GDM1 (cell line): Measurements from ENCODE around the gene TNFRSF25.

Source experiments
- DNase-seq: peaks from one replicate; lab custom pipeline; 2025; lab: John Stamatoyannopoulos, UW

TNFRSF25 gene

DNA sequence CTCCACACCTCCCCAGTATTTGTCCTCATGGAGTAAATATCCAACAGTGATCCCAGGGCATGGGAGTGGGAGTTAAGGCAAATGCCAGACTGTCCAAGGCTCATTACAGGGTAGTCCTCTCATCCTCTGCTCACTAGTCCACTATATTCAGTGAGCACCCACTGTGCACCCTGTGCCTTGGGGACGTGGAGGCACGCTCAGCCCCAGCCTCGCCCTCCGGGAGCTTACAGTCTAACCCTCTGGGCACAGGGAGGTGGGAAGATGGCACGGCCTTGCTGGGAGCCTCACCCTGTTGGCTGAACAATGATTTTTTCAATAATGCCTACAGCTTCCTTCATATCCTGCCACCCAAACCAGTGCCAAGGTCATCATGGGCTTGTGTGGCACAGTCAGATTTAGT is 49.1 kb downstream of the TNFRSF25 start:
- DNase-seq = no peak

DNA sequence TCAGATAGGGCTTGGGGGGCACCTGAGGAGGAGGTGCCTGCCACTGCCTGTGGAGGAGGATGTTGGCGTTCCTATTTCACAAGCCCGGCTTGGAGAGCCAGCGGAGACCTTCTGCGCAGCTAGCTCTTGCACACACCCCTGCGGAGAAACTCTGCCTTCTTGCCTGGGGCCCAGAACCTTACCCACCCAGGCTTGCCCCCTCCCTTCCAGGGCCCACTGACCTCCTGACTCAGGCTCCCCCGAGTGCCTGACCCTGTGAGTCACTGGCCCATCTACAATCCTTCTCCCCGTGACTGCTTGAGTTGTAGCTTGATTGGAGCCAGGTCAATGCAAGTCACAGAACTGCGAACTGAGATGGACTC is 49.7 kb downstream of the TNFRSF25 start:
- DNase-seq = no peak

DNA sequence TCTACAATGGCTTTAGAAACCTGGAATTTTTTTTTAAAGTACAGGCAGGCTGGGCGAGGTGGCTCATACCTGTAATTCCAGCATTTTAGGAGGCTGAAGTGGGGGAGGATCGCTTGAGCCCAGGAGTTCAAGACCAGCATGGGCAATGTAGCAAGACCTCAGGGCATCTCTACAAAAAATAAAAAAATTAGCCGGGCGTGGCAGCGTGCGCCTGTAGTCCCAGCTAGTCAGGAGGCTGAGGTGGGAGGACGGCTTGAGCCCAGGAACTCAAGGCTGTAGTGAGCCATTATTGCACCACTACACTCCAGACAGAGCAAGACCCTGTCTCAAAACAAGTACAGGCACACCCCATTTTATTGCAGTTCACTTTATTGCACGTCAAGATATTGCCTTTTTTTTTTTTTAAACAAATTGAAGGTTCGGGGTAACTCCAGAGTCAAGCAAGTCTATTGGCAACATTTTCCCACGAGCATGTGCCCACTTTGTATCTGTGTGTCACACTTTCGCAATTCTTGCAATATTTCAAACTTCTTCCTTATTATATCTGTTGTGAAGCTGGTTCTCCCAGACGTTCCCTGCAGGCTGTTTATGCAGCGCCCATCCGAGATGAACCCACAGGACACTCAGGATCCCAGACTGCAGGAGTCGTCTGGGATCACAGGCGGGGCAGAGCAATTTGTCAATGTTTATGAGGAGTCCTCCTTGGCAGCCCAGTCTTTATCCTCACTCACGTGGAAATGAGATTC is 50.9 kb downstream of the TNFRSF25 start:
- no peak for DNase-seq

DNA sequence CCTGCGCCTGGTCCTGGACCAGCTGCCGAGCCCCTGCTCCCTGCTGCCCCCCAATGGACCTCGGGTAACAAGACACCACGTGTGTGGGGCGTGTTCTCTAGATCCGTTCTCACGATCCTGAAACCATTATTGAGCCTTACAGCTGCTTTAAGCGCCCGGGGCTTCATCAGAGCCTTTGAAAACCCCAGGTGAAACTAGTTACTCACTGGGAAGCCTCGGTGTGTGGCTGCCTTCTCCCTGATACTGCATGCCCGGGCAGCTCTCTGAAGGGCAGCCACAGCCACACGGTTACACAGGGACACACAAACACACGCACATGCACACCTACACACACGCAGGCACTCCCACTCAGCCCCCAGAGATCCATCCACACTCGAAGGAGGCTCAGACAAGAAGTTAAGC is 51.5 kb downstream of the TNFRSF25 start:
- DNase-seq = no peak

DNA sequence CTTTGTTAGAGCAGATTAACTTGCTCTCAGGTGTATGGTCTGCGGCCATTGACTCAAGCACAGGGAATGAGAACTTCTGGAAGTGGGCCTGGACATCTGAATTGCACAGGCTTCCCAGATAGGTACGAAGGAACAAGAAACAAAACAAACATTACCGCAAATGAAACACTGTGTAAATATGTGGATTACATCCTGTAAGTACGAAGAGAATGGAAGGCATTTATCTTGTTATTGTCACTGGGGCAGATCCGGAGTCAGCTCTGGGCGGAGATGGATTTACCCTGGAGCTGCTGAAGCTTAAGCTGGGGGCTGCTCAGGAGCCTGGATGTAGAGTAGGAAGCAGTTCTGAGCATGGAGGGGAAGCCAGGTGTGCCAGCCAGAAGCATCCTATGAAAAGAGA is 53.1 kb downstream of the TNFRSF25 start:
- no peak for DNase-seq
